WERI-Rb-1 (cell line): ENCODE measurements around the gene CD2AP.

Experiments used
- DNase-seq: peaks from one replicate; pipeline ENCODE4 v3.0.0-alpha.2; 2020
- H3K27ac ChIP-seq: fragments of 250-450 bp; sonication (Bioruptor Pico); 2 replicates; pipeline ENCODE4 v1.5.1; 2020; ENCODE audit warnings: mild to moderate bottlenecking, moderate library complexity
- H3K27me3 ChIP-seq: fragments of 250-450 bp; sonication (Bioruptor Pico); 2 replicates; pipeline ENCODE4 v1.5.1; 2021; ENCODE audit warnings: mild to moderate bottlenecking, low read depth, moderate library complexity; ENCODE audit not compliant: insufficient read depth, severe bottlenecking
- H3K36me3 ChIP-seq: fragments of 250-450 bp; sonication (Bioruptor Pico); 2 replicates; pipeline ENCODE4 v1.5.1; 2020; ENCODE audit warnings: mild to moderate bottlenecking, moderate library complexity
- H3K4me3 ChIP-seq: 2 replicates; pipeline ENCODE4 v1.5.1; 2011; ENCODE audit warnings: low read depth, mild to moderate bottlenecking, control low read depth, low read length
- H3K9me3 ChIP-seq: fragments of 250-450 bp; sonication (Bioruptor Pico); 2 replicates; pipeline ENCODE4 v1.5.1; 2021; ENCODE audit warnings: mild to moderate bottlenecking, moderate library complexity; ENCODE audit not compliant: severe bottlenecking
- CTCF ChIP-seq: IDR thresholded peaks from 2 replicates; pipeline ENCODE4 v1.5.1; 2011; ENCODE audit warnings: low read depth, mild to moderate bottlenecking, control low read depth, inconsistent platforms, low read length

CD2AP gene

GRCh38 chr6:47529734-47530133 lies 52.1 kb downstream of the CD2AP start:
- no peaks in the 10 kb centered on the region for H3K27me3 ChIP-seq
- no peak overlapping the region for H3K4me3 ChIP-seq
- no peak overlapping the region for H3K27ac ChIP-seq
- peaks cover 16% of the 10 kb centered on the region for H3K36me3 ChIP-seq
- DNase-seq: no peak
- no peak for TF ChIP-seq CTCF
- H3K9me3 ChIP-seq: no peaks in the 10 kb centered on the region

GRCh38 chr6:47532981-47533585 lies 55.5 kb downstream of the CD2AP start:
- Histone ChIP-seq H3K36me3 (peaks cover 15% of the 10 kb centered on the region), H3K27me3 (no peaks in the 10 kb centered on the region), H3K4me3 (no peak overlapping the region), H3K27ac (no peak overlapping the region), H3K9me3 (no peaks in the 10 kb centered on the region)
- no peak for DNase-seq
- no peak for TF ChIP-seq CTCF

GRCh38 chr6:47534063-47534462 lies 56.5 kb downstream of the CD2AP start:
- TF ChIP-seq CTCF: no peak
- no peaks in the 10 kb centered on the region for H3K9me3 ChIP-seq
- no peaks in the 10 kb centered on the region for H3K27me3 ChIP-seq
- DNase-seq: no peak
- peaks cover 18% of the 10 kb centered on the region for H3K36me3 ChIP-seq
- no peak overlapping the region for H3K27ac ChIP-seq
- no peak overlapping the region for H3K4me3 ChIP-seq

- Histone ChIP-seq H3K27ac (no peak overlapping the region), H3K9me3 (no peaks in the 10 kb centered on the region), H3K27me3 (no peaks in the 10 kb centered on the region), H3K36me3 (peaks cover 18% of the 10 kb centered on the region), H3K4me3 (no peak overlapping the region)
- DNase-seq: no peak
- TF ChIP-seq CTCF: no peak
These were observed 58.0 kb downstream of the CD2AP start for GRCh38 chr6:47535316-47536225.

GRCh38 chr6:47536816-47537401 lies 59.3 kb downstream of the CD2AP start:
- H3K27me3 ChIP-seq: no peaks in the 10 kb centered on the region
- TF ChIP-seq CTCF: no peak
- no peak for DNase-seq
- peaks cover 18% of the 10 kb centered on the region for H3K36me3 ChIP-seq
- no peak overlapping the region for H3K4me3 ChIP-seq
- no peak overlapping the region for H3K27ac ChIP-seq
- no peaks in the 10 kb centered on the region for H3K9me3 ChIP-seq
